HepG2 (cell line): ENCODE results near the gene DRAP1. TPM values are rescaled to one million over a fixed set of nuclear protein-coding genes. Genes with fewer than 3 reads are reported as not detected.

ENCODE experiments used
- ATAC-seq: fragments of 200-7000 bp; cut with Tn5 transposase; 3 replicates; pipeline ENCODE4 v1.9.1; 2020; ENCODE audit warnings: mild to moderate bottlenecking, moderate library complexity
- BruUV-seq: library from RNA; stranded (reverse); fragments of 400-500 nt; replicated peaks from 2 replicates; lab custom pipeline; 2021; lab: Mats Ljungman, UMichigan
- CTCF ChIA-PET: fragments of 300-600 bp; formaldehyde crosslinking; extraction: SDS; loops from one replicate; lab custom pipeline; 2021; ENCODE audit warnings: low total read pairs, inconsistent platforms, low intra/inter-chr PET ratio; lab: Yijun Ruan, JAX
- POLR2A ChIA-PET: fragments of 350-600 bp; sonication (Branson Sonifier 250); formaldehyde crosslinking; loops from one replicate; lab custom pipeline; 2020; ENCODE audit warnings: antibody characterized with exemption, inconsistent platforms; lab: Yijun Ruan, JAX
- DNase-seq: peaks from one replicate; pipeline ENCODE4 v3.0.0-alpha.2; 2015; ENCODE audit warnings: low spot score
- FAIRE-seq: peaks from 3 replicates; lab custom pipeline; 2011; peaks lifted over from hg19 to GRCh38; lab: Jason Lieb, UNC
- H2AFZ ChIP-seq: one replicate; pipeline ENCODE4 v1.6.1; 2011; ENCODE audit warnings: low read length, inconsistent platforms
- H3K27ac ChIP-seq: fragments of 300-600 bp; 3 replicates; pipeline ENCODE4 v1.8.0; 2011; ENCODE audit warnings: mixed run types, mild to moderate bottlenecking, mixed read lengths, low read length, inconsistent platforms; ENCODE audit not compliant: insufficient read depth; ENCODE audit errors: extremely low read length
- H3K27me3 ChIP-seq, 2 experiments: fragments of 200-600 bp in 1 of 2; 2 replicates in 1 of 2; 3 replicates in 1 of 2; pipeline versions ENCODE4 v1.6.0 to v1.8.0; 2011; ENCODE audit warnings: low read length in 2 of 2, mild to moderate bottlenecking in 2 of 2, moderate library complexity in 2 of 2, inconsistent platforms in 1 of 2; ENCODE audit not compliant: insufficient read depth in 2 of 2, control insufficient read depth in 1 of 2
- H3K36me3 ChIP-seq, 2 experiments: fragments of 200-600 bp in 1 of 2; replicated peaks in 1 of 2; 2 replicates in 1 of 2; 3 replicates in 1 of 2; pipeline versions ENCODE4 v1.5.1 to v1.8.0; 2011; ENCODE audit warnings: low read length in 2 of 2, inconsistent platforms in 1 of 2; ENCODE audit not compliant: insufficient read depth in 2 of 2, control insufficient read depth in 1 of 2
- H3K4me1 ChIP-seq: 2 replicates; pipeline ENCODE4 v1.5.1; 2012; ENCODE audit warnings: low read length, inconsistent platforms; ENCODE audit not compliant: insufficient read depth
- H3K4me2 ChIP-seq: 2 replicates; pipeline ENCODE4 v1.6.0; 2011; ENCODE audit warnings: low read depth, low read length, inconsistent platforms
- H3K4me3 ChIP-seq, 3 experiments: fragments of 200-600 bp in 1 of 3; sonication (generic), shearing (Covaris generic) in 1 of 3; replicated peaks in 1 of 3; 2 replicates each; pipeline ENCODE4 v1.5.1; 2011 to 2016; ENCODE audit warnings: low read length in 3 of 3, inconsistent platforms in 2 of 3, low read depth in 2 of 3, mild to moderate bottlenecking in 2 of 3, control low read depth in 1 of 3, mixed read lengths in 1 of 3; ENCODE audit not compliant: insufficient read depth in 1 of 3
- H3K79me2 ChIP-seq: one replicate; pipeline ENCODE4 v1.6.1; 2011; ENCODE audit warnings: low read length, inconsistent platforms; ENCODE audit not compliant: insufficient read depth
- H3K9ac ChIP-seq: 2 replicates; pipeline ENCODE4 v1.6.0; 2011; ENCODE audit warnings: mild to moderate bottlenecking, low read depth, low read length, inconsistent platforms; ENCODE audit not compliant: insufficient read depth
- H3K9me3 ChIP-seq: 2 replicates; pipeline ENCODE4 v1.5.1; 2012; ENCODE audit warnings: mild to moderate bottlenecking, low read length
- H4K20me1 ChIP-seq: 2 replicates; pipeline ENCODE4 v1.6.0; 2011; ENCODE audit warnings: inconsistent platforms, mild to moderate bottlenecking, low read length, moderate library complexity; ENCODE audit not compliant: insufficient read depth
- HIVEP1 ChIP-seq: sonication (generic); formaldehyde crosslinking; IDR thresholded peaks from 2 replicates; pipeline ENCODE4 v1.4.0; 2020; ENCODE audit warnings: mild to moderate bottlenecking, missing genetic modification reagents
- JDP2 ChIP-seq: sonication (generic); formaldehyde crosslinking; IDR thresholded peaks from 2 replicates; pipeline ENCODE4 v1.8.1; 2022; ENCODE audit warnings: missing genetic modification reagents, borderline replicate concordance
- MAF1 ChIP-seq: sonication (generic); formaldehyde crosslinking; IDR thresholded peaks from 2 replicates; pipeline ENCODE4 v1.5.0; 2020; ENCODE audit warnings: missing genetic modification reagents, borderline replicate concordance
- RCOR2 ChIP-seq: IDR thresholded peaks from 2 replicates; pipeline ENCODE4 v1.6.1; 2016; ENCODE audit warnings: missing biosample characterization, missing genetic modification reagents
- SETDB1 ChIP-seq: sonication (generic); formaldehyde crosslinking; IDR thresholded peaks from 2 replicates; pipeline ENCODE4 v1.5.1; 2020; ENCODE audit warnings: missing genetic modification reagents, mild to moderate bottlenecking, borderline replicate concordance
- SP5 ChIP-seq: IDR thresholded peaks from 2 replicates; pipeline ENCODE4 v1.6.1; 2016; ENCODE audit warnings: low read depth, borderline replicate concordance
- ZNF136 ChIP-seq: sonication (generic); formaldehyde crosslinking; IDR thresholded peaks from 2 replicates; pipeline ENCODE4 v1.8.1; 2022; ENCODE audit warnings: low read depth, mild to moderate bottlenecking, moderate library complexity, missing genetic modification reagents
- ZNF20 ChIP-seq: sonication (generic); formaldehyde crosslinking; IDR thresholded peaks from 2 replicates; pipeline ENCODE4 v1.4.0; 2020; ENCODE audit warnings: mild to moderate bottlenecking, moderate library complexity, missing genetic modification reagents
- ZNF333 ChIP-seq: sonication (generic); formaldehyde crosslinking; IDR thresholded peaks from 2 replicates; pipeline ENCODE4 v1.4.0; 2020; ENCODE audit warnings: mild to moderate bottlenecking, missing genetic modification reagents, borderline replicate concordance
- WGBS: methylation state at CpG from one replicate; pipeline ENCODE4 v1.1.6; 2017; ENCODE audit warnings: low lambda C conversion rate; 5-methylcytosine and 5-hydroxymethylcytosine counted together
- in situ Hi-C: cut with HindIII; loops from 2 replicates; pipeline ENCODE4 v1.10.0; 2017; ENCODE audit warnings: low pct_unique_long_range_greater_than_20kb; ENCODE audit not compliant: extremely low pct_ligation_motif_present
- intact Hi-C: fragments of 100-400 bp; cut with micrococcal nuclease; formaldehyde crosslinking; loops from one replicate; pipeline ENCODE4 v1.10.0; 2022; ENCODE audit not compliant: unreplicated experiment
- polyA plus RNA-seq, 8 experiments: library from polyadenylated mRNA; depleted of rRNA in 3 of 8; stranded (reverse) in 7 of 8; unstranded in 1 of 8; fragments of >200 nt; fragmentation: Illumina TruSeq in 4 of 8; extraction: Trizol in 4 of 8; gene quantifications; 2 replicates each; pipeline versions ENCODE4 v1.2.1 to v1.2.3, GENCODE V29; 2011 to 2016; ENCODE audit warnings: low read depth in 4 of 8, missing spikeins in 1 of 8, mixed read lengths in 1 of 8; ENCODE audit not compliant: insufficient read depth in 1 of 8
- total RNA-seq, 5 experiments: library from RNA; depleted of rRNA; stranded (reverse); fragments of >200 nt; fragmentation: Illumina TruSeq; extraction: Trizol; gene quantifications; 2 replicates each; pipeline ENCODE4 v1.2.3, GENCODE V29; 2016; ENCODE audit warnings: low read depth in 1 of 5
- TF ChIP-seq, protein P1 (sequence below): sonication (generic); formaldehyde crosslinking; IDR thresholded peaks from 2 replicates; pipeline ENCODE4 v1.4.0; 2020; ENCODE audit warnings: mild to moderate bottlenecking, missing genetic modification reagents

Gene DRAP1
- total and polyA plus RNA-seq, 2 of the 13 experiments (the other 11 are each of a cell fraction or from before 2014, with no cell fraction given), result 46.8 to 52.3 TPM

GRCh38 chr11:65903715-65904114 is 15.5 kb upstream of the DRAP1 start:
- Histone ChIP-seq H2AFZ (no peak overlapping the region), H3K27me3 (peaks cover 0 to 1% of the 10 kb centered on the region in 2 experiments; a peak in 1 of 5 replicates), H3K79me2 (peaks cover 3% of the 10 kb centered on the region), H3K9ac (no peak overlapping the region), H3K4me1 (peaks cover 42% of the 10 kb centered on the region), H3K4me3 (no peak overlapping the region)
- in situ Hi-C loops (no loop called here), intact Hi-C loops (no loop called here)
- 50% methylated on average over 8 of the region's 8 CpGs for WGBS
- no peak for ATAC-seq
- POLR2A ChIA-PET, result interaction anchor here (1.3 to 6.2 kb wide), 2 partner anchors 11 to 13 kb away, joined by 12 to 95 read pairs; partner anchors contain the start of genes CCDC85B and FIBP
- TF ChIP-seq MAF1 (CRISPR knock-in tag), result no peak
- TF ChIP-seq, all 625 proteins: peak for 0
- CTCF ChIA-PET, result interaction anchor here (1.1 kb wide), 1 partner anchor 85 kb away, joined by 3 read pairs; no protein-coding TSS in a partner anchor
- no peaks in the 10 kb centered on the region for H4K20me1 ChIP-seq
- no peaks in the 10 kb centered on the region for H3K36me3 ChIP-seq
- DNase-seq (no peak), FAIRE-seq (no peak)
- peak overlapping the region; percentile 65; the same call in 1 of the 2 replicates for H3K4me2 ChIP-seq
- no TSS peak for BruUV-seq
- H3K27ac ChIP-seq, result no peak overlapping the region
- H3K9me3 ChIP-seq, result no peaks in the 10 kb centered on the region

DNA sequence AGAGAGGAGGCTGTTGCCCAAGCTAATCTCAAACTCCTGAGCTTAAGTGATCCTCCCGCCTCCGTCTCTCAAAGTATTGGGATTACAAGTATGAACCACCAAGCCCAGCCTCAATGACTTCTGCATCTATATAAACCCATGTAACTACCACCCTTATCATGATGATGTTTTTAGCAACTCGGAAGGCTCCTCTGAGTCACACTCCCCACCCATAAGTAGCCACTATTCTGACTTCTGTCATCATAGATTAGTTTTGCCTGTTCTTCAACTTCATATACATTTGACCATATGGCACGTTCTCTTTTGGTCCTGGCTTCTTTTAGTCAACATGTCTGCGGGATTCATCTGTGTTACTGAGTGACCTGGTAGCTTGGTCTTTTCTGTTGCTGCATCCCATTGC is 12.6 kb upstream of the DRAP1 start:
- Histone ChIP-seq H3K27me3 (0 out of 5 replicates have a peak, but pooled peaks cover 0 to 1% of the 10 kb centered on the region in 2 experiments), H3K79me2 (no peaks in the 10 kb centered on the region), H3K36me3 (no peaks in the 10 kb centered on the region), H3K9me3 (no peaks in the 10 kb centered on the region), H3K4me3 (no peak overlapping the region), H3K27ac (no peak overlapping the region), H4K20me1 (no peaks in the 10 kb centered on the region), H3K4me1 (peaks cover 48% of the 10 kb centered on the region), H3K4me2 (no peak overlapping the region), H3K9ac (no peak overlapping the region), H2AFZ (no peak overlapping the region)
- intact Hi-C loops, result no loop called here
- in situ Hi-C loops, result no loop called here
- ATAC-seq (no peak), DNase-seq (no peak), FAIRE-seq (no peak)
- POLR2A ChIA-PET, result no interaction called here
- no TSS peak for BruUV-seq
- CTCF ChIA-PET, result no interaction called here
- WGBS, result 57% methylated on average over 5 of the region's 5 CpGs
- TF ChIP-seq HIVEP1 (no peak), SP5 (CRISPR knock-in tag) (no peak), ZNF20 (CRISPR knock-in tag) (no peak), ZNF136 (CRISPR knock-in tag) (no peak), JDP2 (CRISPR knock-in tag) (no peak), ZNF333 (CRISPR knock-in tag) (no peak), RCOR2 (no peak), SETDB1 (no peak)
- TF ChIP-seq, protein P1, sequence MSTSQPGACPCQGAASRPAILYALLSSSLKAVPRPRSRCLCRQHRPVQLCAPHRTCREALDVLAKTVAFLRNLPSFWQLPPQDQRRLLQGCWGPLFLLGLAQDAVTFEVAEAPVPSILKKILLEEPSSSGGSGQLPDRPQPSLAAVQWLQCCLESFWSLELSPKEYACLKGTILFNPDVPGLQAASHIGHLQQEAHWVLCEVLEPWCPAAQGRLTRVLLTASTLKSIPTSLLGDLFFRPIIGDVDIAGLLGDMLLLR, result no peak
- TF ChIP-seq, all 625 proteins: peak for 0
